OCI-LY3 (cell line): ENCODE results near the gene FGFBP1.
A peak's percentile ranks its signal among the peaks of the same experiment; 100 is the strongest.

ENCODE experiments used
- H2AFZ ChIP-seq: fragments of 200-600, 300-600 bp; shearing (Covaris generic); 2 replicates; pipeline ENCODE4 v1.6.0; 2014; ENCODE audit warnings: antibody characterized with exemption, low read depth, low read length
- H3K27ac ChIP-seq: fragments of 200-600, 300-600 bp; sonication (generic); 2 replicates; pipeline ENCODE4 v1.5.1; 2014; ENCODE audit warnings: mild to moderate bottlenecking, low read length, moderate library complexity, mixed read lengths
- H3K27me3 ChIP-seq: fragments of 200-600, 300-600 bp; sonication (generic); 2 replicates; pipeline ENCODE4 v1.6.1; 2014; ENCODE audit warnings: low read depth, low read length, mixed read lengths
- H3K36me3 ChIP-seq: fragments of 200-600, 300-600 bp; sonication (generic); replicated peaks from 2 replicates; pipeline ENCODE3; 2014; ENCODE audit warnings: low read depth, low read length, mixed read lengths
- H3K4me1 ChIP-seq: fragments of 300-600, 200-600 bp; sonication (generic); 2 replicates; pipeline ENCODE4 v1.6.1; 2014; ENCODE audit warnings: low read length, mixed read lengths
- H3K4me2 ChIP-seq: fragments of 200-600, 300-600 bp; sonication (generic); 2 replicates; pipeline ENCODE4 v1.6.1; 2014; ENCODE audit warnings: low read length, mixed read lengths
- H3K4me3 ChIP-seq: fragments of 300-600, 200-600 bp; sonication (generic); 2 replicates; pipeline ENCODE4 v1.5.1; 2014; ENCODE audit warnings: antibody characterized with exemption, mild to moderate bottlenecking, low read length, moderate library complexity
- H3K79me2 ChIP-seq: fragments of 300-600, 200-600 bp; shearing (Covaris generic); 2 replicates; pipeline ENCODE4 v1.6.1; 2014; ENCODE audit warnings: mild to moderate bottlenecking, low read length, mixed read lengths
- H3K9ac ChIP-seq: fragments of 300-600, 200-600 bp; shearing (Covaris generic); 2 replicates; pipeline ENCODE4 v1.6.0; 2014; ENCODE audit warnings: mild to moderate bottlenecking, low read length, moderate library complexity
- H3K9me3 ChIP-seq: fragments of 200-600, 300-600 bp; shearing (Covaris generic); 2 replicates; pipeline ENCODE4 v1.6.1; 2014; ENCODE audit warnings: low read length, mixed read lengths; ENCODE audit not compliant: insufficient read depth
- H4K20me1 ChIP-seq: fragments of 200-600, 300-600 bp; sonication (generic); 2 replicates; pipeline ENCODE4 v1.6.1; 2016; ENCODE audit warnings: low read length, mixed read lengths; ENCODE audit not compliant: insufficient read depth
- CTCF ChIP-seq: fragments of 200-600, 300-600 bp; sonication (generic); IDR thresholded peaks from 2 replicates; pipeline ENCODE4 v1.5.1; 2014; ENCODE audit warnings: antibody characterized with exemption, low read length, low read depth
- EZH2phosphoT487 ChIP-seq: fragments of 200-600 bp; shearing (Covaris generic); IDR thresholded peaks from 2 replicates; pipeline ENCODE4 v1.6.1; 2018; ENCODE audit warnings: antibody characterized with exemption, mixed run types, low read depth

FGFBP1 gene

GRCh38 chr4:15955670-15956069 is 17.1 kb upstream of the FGFBP1 start:
- Histone ChIP-seq H3K79me2 (no peaks in the 10 kb centered on the region), H3K27me3 (no peaks in the 10 kb centered on the region), H3K9ac (no peak overlapping the region), H3K9me3 (no peaks in the 10 kb centered on the region), H3K4me3 (no peak overlapping the region), H2AFZ (no peak overlapping the region), H3K4me1 (peaks cover 15% of the 10 kb centered on the region), H4K20me1 (no peaks in the 10 kb centered on the region), H3K4me2 (no peak overlapping the region), H3K36me3 (no peaks in the 10 kb centered on the region), H3K27ac (no peak overlapping the region)
- peak; percentile 38 for TF ChIP-seq CTCF
- no peak for TF ChIP-seq EZH2phosphoT487

DNA sequence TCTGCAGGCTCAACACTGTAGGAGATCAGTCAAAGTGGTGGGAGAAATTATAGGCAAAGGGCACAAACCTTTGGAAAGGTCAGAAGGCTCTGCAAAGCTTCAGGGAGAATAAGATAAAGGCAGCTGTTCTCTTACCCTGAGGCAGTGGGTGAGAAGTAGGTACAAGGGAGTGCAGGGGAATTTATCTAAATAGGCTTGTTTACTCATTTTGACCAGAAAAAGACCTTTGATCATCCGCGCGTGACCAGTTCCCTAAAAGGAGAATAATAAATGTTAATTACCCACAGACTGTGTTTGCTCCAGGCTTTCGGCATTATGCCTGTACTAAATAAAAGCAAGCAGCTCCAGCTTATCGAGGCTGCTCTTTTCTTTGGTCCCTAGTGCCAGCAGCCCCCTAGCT is 15.1 kb upstream of the FGFBP1 start:
- TF ChIP-seq EZH2phosphoT487 = no peak
- TF ChIP-seq CTCF = no peak

GRCh38 chr4:15951781-15952180 is 13.2 kb upstream of the FGFBP1 start:
- H3K4me1 ChIP-seq = peaks cover 15% of the 10 kb centered on the region
- no peak for TF ChIP-seq EZH2phosphoT487
- TF ChIP-seq CTCF = no peak

More for the DNA sequence above, 15.1 kb upstream of the FGFBP1 start:
- Histone ChIP-seq H3K36me3 (no peaks in the 10 kb centered on the region), H3K27me3 (no peaks in the 10 kb centered on the region), H3K4me1 (peaks cover 15% of the 10 kb centered on the region), H3K4me3 (no peak overlapping the region), H2AFZ (no peak overlapping the region), H3K9ac (no peak overlapping the region), H3K79me2 (no peaks in the 10 kb centered on the region), H3K27ac (no peak overlapping the region), H4K20me1 (no peaks in the 10 kb centered on the region), H3K9me3 (no peaks in the 10 kb centered on the region), H3K4me2 (no peak overlapping the region)

DNA sequence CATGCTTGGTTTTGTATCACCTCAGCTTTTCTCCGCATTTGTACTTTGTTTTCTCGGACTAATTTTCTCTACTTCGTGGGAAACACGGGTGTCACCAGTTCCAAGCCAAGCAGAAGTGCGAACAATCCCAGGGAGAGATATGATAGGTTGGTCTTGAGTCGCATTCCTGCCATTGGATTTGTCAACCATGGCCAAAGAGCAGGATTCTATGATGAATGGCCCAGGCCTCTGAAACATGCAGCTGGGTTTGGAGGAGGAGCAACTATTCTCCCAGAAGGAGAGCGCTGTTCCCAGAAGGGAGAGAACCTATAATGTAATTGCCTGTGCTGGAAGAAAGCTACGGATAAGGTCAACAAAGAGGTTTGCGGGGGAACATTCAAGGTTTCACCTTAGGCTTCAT is 10.3 kb upstream of the FGFBP1 start:
- Histone ChIP-seq H3K79me2 (no peaks in the 10 kb centered on the region), H3K4me3 (no peak overlapping the region), H3K9ac (no peak overlapping the region), H4K20me1 (no peaks in the 10 kb centered on the region), H3K36me3 (no peaks in the 10 kb centered on the region), H3K27ac (no peak overlapping the region), H3K27me3 (no peaks in the 10 kb centered on the region), H2AFZ (no peak overlapping the region), H3K9me3 (no peaks in the 10 kb centered on the region), H3K4me2 (no peak overlapping the region), H3K4me1 (peaks cover 6% of the 10 kb centered on the region)
- TF ChIP-seq CTCF (no peak), EZH2phosphoT487 (no peak)

More at GRCh38 chr4:15951781-15952180, 13.2 kb upstream of the FGFBP1 start:
- H3K9me3 ChIP-seq = no peaks in the 10 kb centered on the region
- no peak overlapping the region for H3K4me2 ChIP-seq
- H3K27me3 ChIP-seq = no peaks in the 10 kb centered on the region
- H3K79me2 ChIP-seq = no peaks in the 10 kb centered on the region
- no peak overlapping the region for H3K9ac ChIP-seq
- no peaks in the 10 kb centered on the region for H3K36me3 ChIP-seq
- no peak overlapping the region for H3K4me3 ChIP-seq
- no peak overlapping the region for H3K27ac ChIP-seq
- no peak overlapping the region for H2AFZ ChIP-seq
- no peaks in the 10 kb centered on the region for H4K20me1 ChIP-seq
